ENCODE measurements around the gene SLC45A2.

DNA sequence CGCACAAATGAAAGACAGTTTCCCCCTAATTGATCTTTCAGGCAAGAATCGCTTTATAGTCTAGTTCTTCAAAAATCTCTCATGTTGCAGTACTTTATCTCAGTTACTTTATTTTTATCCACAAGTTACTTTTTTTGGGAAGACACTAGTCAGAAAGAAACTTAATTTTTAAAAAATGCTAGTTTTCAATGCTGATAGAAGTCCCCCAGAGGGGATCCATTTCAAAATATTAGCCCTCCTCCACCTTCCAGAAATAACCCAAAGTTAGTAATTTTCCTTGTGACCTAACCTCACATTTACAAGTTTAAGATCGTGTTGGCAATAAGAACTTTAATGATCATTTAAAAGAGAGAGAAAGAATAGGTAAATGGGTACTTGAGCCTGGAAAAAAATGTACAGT is 47.5 kb upstream of the SLC45A2 start:
- TF ChIP-seq, protein P1, sequence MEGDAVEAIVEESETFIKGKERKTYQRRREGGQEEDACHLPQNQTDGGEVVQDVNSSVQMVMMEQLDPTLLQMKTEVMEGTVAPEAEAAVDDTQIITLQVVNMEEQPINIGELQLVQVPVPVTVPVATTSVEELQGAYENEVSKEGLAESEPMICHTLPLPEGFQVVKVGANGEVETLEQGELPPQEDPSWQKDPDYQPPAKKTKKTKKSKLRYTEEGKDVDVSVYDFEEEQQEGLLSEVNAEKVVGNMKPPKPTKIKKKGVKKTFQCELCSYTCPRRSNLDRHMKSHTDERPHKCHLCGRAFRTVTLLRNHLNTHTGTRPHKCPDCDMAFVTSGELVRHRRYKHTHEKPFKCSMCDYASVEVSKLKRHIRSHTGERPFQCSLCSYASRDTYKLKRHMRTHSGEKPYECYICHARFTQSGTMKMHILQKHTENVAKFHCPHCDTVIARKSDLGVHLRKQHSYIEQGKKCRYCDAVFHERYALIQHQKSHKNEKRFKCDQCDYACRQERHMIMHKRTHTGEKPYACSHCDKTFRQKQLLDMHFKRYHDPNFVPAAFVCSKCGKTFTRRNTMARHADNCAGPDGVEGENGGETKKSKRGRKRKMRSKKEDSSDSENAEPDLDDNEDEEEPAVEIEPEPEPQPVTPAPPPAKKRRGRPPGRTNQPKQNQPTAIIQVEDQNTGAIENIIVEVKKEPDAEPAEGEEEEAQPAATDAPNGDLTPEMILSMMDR (IDR thresholded peaks at IDR 0.05) = no peak
- TF ChIP-seq ZFX (IDR thresholded peaks at IDR 0.05; ENCODE audit: borderline replicate concordance) = no peak
